ENCODE measurements around the gene HDAC5.

The HDAC5 gene

GRCh38 chr17:44130693-44131349 is 7.4 kb upstream of the HDAC5 start:
- H2BK120ac ChIP-seq (ENCODE audit: insufficient read depth, low read length, poor library complexity), result no peak overlapping the region
- H4K12ac ChIP-seq (ENCODE audit: low read depth, low read length), result no peak overlapping the region
- no peak overlapping the region for H2BK12ac ChIP-seq (ENCODE audit: low read length)
- H4K8ac ChIP-seq (ENCODE audit: low read depth, low read length), result no peak overlapping the region
- H2AK5ac ChIP-seq (ENCODE audit: low read length), result no peak overlapping the region
- H2BK5ac ChIP-seq (ENCODE audit: low read depth, low read length, poor library complexity), result no peak overlapping the region
- no peaks in the 10 kb centered on the region for H3K9me3 ChIP-seq (ENCODE audit: insufficient read depth, low read depth, low read length)
- no peak for DNase-seq
- H3K79me1 ChIP-seq (ENCODE audit: low read length), result no peaks in the 10 kb centered on the region
- H3K9ac ChIP-seq (ENCODE audit: low read length), result no peak overlapping the region
- H3K27me3 ChIP-seq (ENCODE audit: insufficient read depth, low read length), result no peaks in the 10 kb centered on the region
- WGBS (ENCODE audit: extremely low coverage, insufficient coverage, insufficient read length), result no CpG with 5 or more reads among the region's 5 CpGs
- H4K91ac ChIP-seq (ENCODE audit: low read depth, low read length), result no peak overlapping the region
- no peaks in the 10 kb centered on the region for H3K4me1 ChIP-seq (ENCODE audit: control insufficient read depth in 1 of 2, insufficient read depth in 2 of 2, low read length in 2 of 2)
- H3K36me3 ChIP-seq (ENCODE audit: control insufficient read depth in 1 of 2, insufficient read depth in 2 of 2, low read length in 2 of 2), result no peaks in the 10 kb centered on the region
- no peak overlapping the region for H2AFZ ChIP-seq (ENCODE audit: insufficient read depth, low read length, poor library complexity)
- no peak overlapping the region for H3K27ac ChIP-seq (ENCODE audit: low read depth, low read length)
- no peak overlapping the region for H3K4ac ChIP-seq (ENCODE audit: low read depth, low read length)
- H3K14ac ChIP-seq (ENCODE audit: low read length), result no peak overlapping the region
- H3K4me3 ChIP-seq (ENCODE audit: low read depth, low read length), result no peak overlapping the region
- H3K79me2 ChIP-seq (ENCODE audit: control insufficient read depth, insufficient read depth, low read length, poor library complexity), result no peaks in the 10 kb centered on the region
- H3K4me2 ChIP-seq (ENCODE audit: low read length), result no peak overlapping the region
- H3K23ac ChIP-seq (ENCODE audit: low read length), result no peak overlapping the region
- no peak overlapping the region for H3K18ac ChIP-seq (ENCODE audit: low read length)

- no peak overlapping the region for H2AK5ac ChIP-seq (ENCODE audit: low read length)
- no peaks in the 10 kb centered on the region for H3K36me3 ChIP-seq (ENCODE audit: control insufficient read depth in 1 of 2, insufficient read depth in 2 of 2, low read length in 2 of 2)
- peaks cover 6% of the 10 kb centered on the region for H3K79me1 ChIP-seq (ENCODE audit: low read length)
- no peak overlapping the region for H3K27ac ChIP-seq (ENCODE audit: low read depth, low read length)
- H2BK12ac ChIP-seq (ENCODE audit: low read length), result no peak overlapping the region
- peaks cover 0 to 2% of the 10 kb centered on the region in 2 experiments for H3K4me1 ChIP-seq (ENCODE audit: control insufficient read depth in 1 of 2, insufficient read depth in 2 of 2, low read length in 2 of 2)
- H3K4me3 ChIP-seq (ENCODE audit: low read depth, low read length), result no peak overlapping the region
- no peaks in the 10 kb centered on the region for H3K79me2 ChIP-seq (ENCODE audit: control insufficient read depth, insufficient read depth, low read length, poor library complexity)
- H4K91ac ChIP-seq (ENCODE audit: low read depth, low read length), result no peak overlapping the region
- no peak overlapping the region for H3K18ac ChIP-seq (ENCODE audit: low read length)
- no CpG with 5 or more reads among the region's 7 CpGs for WGBS (ENCODE audit: extremely low coverage, insufficient coverage, insufficient read length)
- no peak overlapping the region for H2BK120ac ChIP-seq (ENCODE audit: insufficient read depth, low read length, poor library complexity)
- H2AFZ ChIP-seq (ENCODE audit: insufficient read depth, low read length, poor library complexity), result no peak overlapping the region
- DNase-seq, result peak in 1 of 2 donors; percentile 39
- H3K27me3 ChIP-seq (ENCODE audit: insufficient read depth, low read length), result no peaks in the 10 kb centered on the region
- no peak overlapping the region for H3K4me2 ChIP-seq (ENCODE audit: low read length)
- no peak overlapping the region for H3K23ac ChIP-seq (ENCODE audit: low read length)
- no peak overlapping the region for H4K8ac ChIP-seq (ENCODE audit: low read depth, low read length)
- H2BK5ac ChIP-seq (ENCODE audit: low read depth, low read length, poor library complexity), result no peak overlapping the region
- no peak overlapping the region for H3K9ac ChIP-seq (ENCODE audit: low read length)
- no peak overlapping the region for H4K12ac ChIP-seq (ENCODE audit: low read depth, low read length)
- no peak overlapping the region for H3K4ac ChIP-seq (ENCODE audit: low read depth, low read length)
- no peak overlapping the region for H3K14ac ChIP-seq (ENCODE audit: low read length)
- H3K9me3 ChIP-seq (ENCODE audit: insufficient read depth, low read depth, low read length), result no peaks in the 10 kb centered on the region
Observed at GRCh38 chr17:44128383-44128782, 4.9 kb upstream of the HDAC5 start.

DNA sequence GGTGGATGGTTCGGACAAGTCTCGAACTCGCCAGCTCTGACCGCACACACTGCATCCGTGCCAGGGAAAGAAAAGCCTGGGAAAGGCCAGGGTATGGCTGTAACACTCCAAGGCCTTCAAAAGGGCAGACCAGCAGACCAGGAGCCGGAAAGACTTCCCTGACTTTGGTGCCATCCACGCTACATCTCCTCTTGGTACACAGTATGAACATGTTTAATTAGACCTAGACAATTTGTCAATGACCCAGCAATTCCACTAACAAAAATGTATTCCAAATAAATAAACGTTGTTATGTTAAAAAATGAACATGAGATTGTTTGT is 637 bp upstream of the HDAC5 start:
- peaks cover 8 to 14% of the 10 kb centered on the region in 2 experiments for H3K4me1 ChIP-seq (ENCODE audit: control insufficient read depth in 1 of 2, insufficient read depth in 2 of 2, low read length in 2 of 2)
- no peaks in the 10 kb centered on the region for H3K36me3 ChIP-seq (ENCODE audit: control insufficient read depth in 1 of 2, insufficient read depth in 2 of 2, low read length in 2 of 2)
- H3K4me2 ChIP-seq (ENCODE audit: low read length), result peak overlapping the region; percentile 67
- peak overlapping the region; percentile 44 for H2BK5ac ChIP-seq (ENCODE audit: low read depth, low read length, poor library complexity)
- H3K79me2 ChIP-seq (ENCODE audit: control insufficient read depth, insufficient read depth, low read length, poor library complexity), result peaks cover 7% of the 10 kb centered on the region
- H2BK12ac ChIP-seq (ENCODE audit: low read length), result peak overlapping the region; percentile 45
- H4K12ac ChIP-seq (ENCODE audit: low read depth, low read length), result peak overlapping the region; percentile 58
- peak overlapping the region; percentile 76 for H4K91ac ChIP-seq (ENCODE audit: low read depth, low read length)
- H3K4ac ChIP-seq (ENCODE audit: low read depth, low read length), result no peak overlapping the region
- peak overlapping the region; percentile 77 for H2AFZ ChIP-seq (ENCODE audit: insufficient read depth, low read length, poor library complexity)
- peaks cover 14% of the 10 kb centered on the region for H3K79me1 ChIP-seq (ENCODE audit: low read length)
- no peak overlapping the region for H3K23ac ChIP-seq (ENCODE audit: low read length)
- H3K9ac ChIP-seq (ENCODE audit: low read length), result peak overlapping the region; percentile 4
- H3K27ac ChIP-seq (ENCODE audit: low read depth, low read length), result peak overlapping the region; percentile 25
- H3K9me3 ChIP-seq (ENCODE audit: insufficient read depth, low read depth, low read length), result no peaks in the 10 kb centered on the region
- H3K4me3 ChIP-seq (ENCODE audit: low read depth, low read length), result peak overlapping the region; percentile 69
- H4K8ac ChIP-seq (ENCODE audit: low read depth, low read length), result peak overlapping the region; percentile 56
- H2AK5ac ChIP-seq (ENCODE audit: low read length), result no peak overlapping the region
- no peak overlapping the region for H2BK120ac ChIP-seq (ENCODE audit: insufficient read depth, low read length, poor library complexity)
- no peaks in the 10 kb centered on the region for H3K27me3 ChIP-seq (ENCODE audit: insufficient read depth, low read length)
- H3K18ac ChIP-seq (ENCODE audit: low read length), result peak overlapping the region; percentile 41
- peak overlapping the region; percentile 68 for H3K14ac ChIP-seq (ENCODE audit: low read length)
- no peak for DNase-seq
- WGBS (ENCODE audit: extremely low coverage, insufficient coverage, insufficient read length), result no CpG with 5 or more reads among the region's 8 CpGs

- peak overlapping the region; percentile 81 for H3K18ac ChIP-seq (ENCODE audit: low read length)
- H3K79me1 ChIP-seq (ENCODE audit: low read length), result peaks cover 14% of the 10 kb centered on the region
- H3K27ac ChIP-seq (ENCODE audit: low read depth, low read length), result no peak overlapping the region
- H3K4ac ChIP-seq (ENCODE audit: low read depth, low read length), result peak overlapping the region; percentile 88
- H3K36me3 ChIP-seq (ENCODE audit: control insufficient read depth in 1 of 2, insufficient read depth in 2 of 2, low read length in 2 of 2), result no peaks in the 10 kb centered on the region
- peak overlapping the region; percentile 88 for H4K12ac ChIP-seq (ENCODE audit: low read depth, low read length)
- peak overlapping the region; percentile 95 for H4K8ac ChIP-seq (ENCODE audit: low read depth, low read length)
- peak overlapping the region; percentile 98 for H3K14ac ChIP-seq (ENCODE audit: low read length)
- no peak overlapping the region for H3K23ac ChIP-seq (ENCODE audit: low read length)
- H3K9me3 ChIP-seq (ENCODE audit: insufficient read depth, low read depth, low read length), result no peaks in the 10 kb centered on the region
- no peaks in the 10 kb centered on the region for H3K27me3 ChIP-seq (ENCODE audit: insufficient read depth, low read length)
- WGBS (ENCODE audit: extremely low coverage, insufficient coverage, insufficient read length), result no CpG with 5 or more reads among the region's 32 CpGs
- H2AFZ ChIP-seq (ENCODE audit: insufficient read depth, low read length, poor library complexity), result peak overlapping the region; percentile 92
- H3K4me2 ChIP-seq (ENCODE audit: low read length), result peak overlapping the region; percentile 63
- peak overlapping the region; percentile 87 for H2BK5ac ChIP-seq (ENCODE audit: low read depth, low read length, poor library complexity)
- peak overlapping the region; percentile 98 for H4K91ac ChIP-seq (ENCODE audit: low read depth, low read length)
- DNase-seq, result no peak
- peaks cover 8 to 15% of the 10 kb centered on the region in 2 experiments for H3K4me1 ChIP-seq (ENCODE audit: control insufficient read depth in 1 of 2, insufficient read depth in 2 of 2, low read length in 2 of 2)
- peak overlapping the region; percentile 77 for H2BK12ac ChIP-seq (ENCODE audit: low read length)
- H3K79me2 ChIP-seq (ENCODE audit: control insufficient read depth, insufficient read depth, low read length, poor library complexity), result peaks cover 7% of the 10 kb centered on the region
- peak overlapping the region; percentile 96 for H2BK120ac ChIP-seq (ENCODE audit: insufficient read depth, low read length, poor library complexity)
- H2AK5ac ChIP-seq (ENCODE audit: low read length), result peak overlapping the region; percentile 64
- peak overlapping the region; percentile 10 for H3K9ac ChIP-seq (ENCODE audit: low read length)
- peak overlapping the region; percentile 80 for H3K4me3 ChIP-seq (ENCODE audit: low read depth, low read length)
Observed at GRCh38 chr17:44122816-44123355, 555 bp downstream of the HDAC5 start.
